H1 (cell line): Measurements from ENCODE around the gene ORAI1. TPM values are rescaled to one million over a fixed set of nuclear protein-coding genes. Genes with fewer than 3 reads are reported as not detected.

ENCODE experiments used
- CTCF ChIA-PET: fragments of 300-600 bp; sonication (Branson Sonifier 250); formaldehyde crosslinking; loops from one replicate; lab custom pipeline; 2021; ENCODE audit not compliant: partially characterized antibody; lab: Charles Lee
- POLR2A ChIA-PET: fragments of 300-600 bp; sonication (Branson Sonifier 250); formaldehyde crosslinking; loops from one replicate; lab custom pipeline; 2021; ENCODE audit warnings: inconsistent platforms; ENCODE audit not compliant: partially characterized antibody; lab: Charles Lee
- DNase-seq, 2 experiments: peaks; one replicate each; pipeline versions ENCODE4 v3.0.0 to v3.0.0-alpha.2; 2010 to 2022; ENCODE audit warnings: low spot score in 2 of 2, low read depth in 1 of 2, mixed read lengths in 1 of 2
- FAIRE-seq: peaks from 2 replicates; lab custom pipeline; 2011; peaks lifted over from hg19 to GRCh38; lab: Jason Lieb, UNC
- H2AFZ ChIP-seq: 2 replicates; pipeline ENCODE4 v1.8.1; 2012; ENCODE audit warnings: low read length, inconsistent platforms
- H2AK5ac ChIP-seq: 2 replicates; pipeline ENCODE4 v1.6.1; 2013; ENCODE audit warnings: low read depth, low read length
- H2BK120ac ChIP-seq: replicated peaks from 2 replicates; pipeline ENCODE3; 2013; ENCODE audit warnings: low read depth, low read length, inconsistent platforms
- H2BK12ac ChIP-seq: 2 replicates; pipeline ENCODE4 v1.6.1; 2013; ENCODE audit warnings: low read depth, low read length
- H2BK15ac ChIP-seq: 2 replicates; pipeline ENCODE4 v1.6.1; 2013; ENCODE audit warnings: low read length
- H2BK20ac ChIP-seq: 2 replicates; pipeline ENCODE4 v1.6.1; 2013; ENCODE audit warnings: low read length
- H2BK5ac ChIP-seq: 2 replicates; pipeline ENCODE4 v1.6.1; 2013; ENCODE audit warnings: low read depth, low read length
- H3K14ac ChIP-seq: 2 replicates; pipeline ENCODE4 v1.6.1; 2013; ENCODE audit warnings: inconsistent platforms; ENCODE audit not compliant: insufficient read length
- H3K18ac ChIP-seq: 2 replicates; pipeline ENCODE4 v1.6.1; 2013; ENCODE audit warnings: low read length; ENCODE audit errors: extremely low read depth
- H3K23ac ChIP-seq: 2 replicates; pipeline ENCODE4 v1.6.1; 2013; ENCODE audit warnings: inconsistent platforms; ENCODE audit not compliant: insufficient read length
- H3K23me2 ChIP-seq: 2 replicates; pipeline ENCODE4 v1.6.1; 2013; ENCODE audit warnings: low read depth, low read length
- H3K27ac ChIP-seq: 2 replicates; pipeline ENCODE4 v1.6.1; 2011; ENCODE audit warnings: low read depth, low read length, inconsistent platforms
- H3K27me3 ChIP-seq, 4 experiments: replicated peaks in 1 of 4; 1 replicate in 1 of 4; 2 replicates in 3 of 4; pipeline versions ENCODE4 v1.6.1 to v1.8.1; 2011 to 2013; ENCODE audit warnings: low read length in 3 of 4, mild to moderate bottlenecking in 3 of 4, inconsistent platforms in 2 of 4, mixed read lengths in 2 of 4, moderate library complexity in 1 of 4; ENCODE audit not compliant: control insufficient read depth in 3 of 4, insufficient read depth in 3 of 4; ENCODE audit errors: extremely low read depth in 1 of 4
- H3K36me3 ChIP-seq, 4 experiments: 2 replicates each; pipeline versions ENCODE4 v1.6.1 to v1.8.1; 2011 to 2013; ENCODE audit warnings: mild to moderate bottlenecking in 4 of 4, low read length in 3 of 4, moderate library complexity in 2 of 4, control low read depth in 1 of 4, inconsistent platforms in 1 of 4; ENCODE audit not compliant: insufficient read depth in 4 of 4, control insufficient read depth in 2 of 4
- H3K4ac ChIP-seq: replicated peaks from 2 replicates; pipeline ENCODE3; 2013; ENCODE audit warnings: low read length, low read depth, mixed read lengths, inconsistent platforms; ENCODE audit not compliant: insufficient read length
- H3K4me1 ChIP-seq, 4 experiments: replicated peaks in 1 of 4; 1 replicate in 1 of 4; 2 replicates in 3 of 4; pipeline versions ENCODE4 v1.6.1 to v1.8.1; 2011 to 2013; ENCODE audit warnings: low read length in 3 of 4, inconsistent platforms in 2 of 4, mixed read lengths in 1 of 4; ENCODE audit not compliant: insufficient read depth in 4 of 4, control insufficient read depth in 3 of 4
- H3K4me2 ChIP-seq, 2 experiments: 2 replicates each; pipeline versions ENCODE4 v1.6.1 to v1.8.1; 2011 to 2013; ENCODE audit warnings: low read depth in 2 of 2, low read length in 2 of 2, control low read depth in 1 of 2, inconsistent platforms in 1 of 2, mild to moderate bottlenecking in 1 of 2; ENCODE audit not compliant: insufficient read depth in 1 of 2
- H3K4me3 ChIP-seq, 4 experiments: fragments of 200-600, 300-600 bp in 1 of 4; sonication (generic), shearing (Covaris generic), sonication (Bioruptor Twin) in 1 of 4; 2 replicates each; pipeline versions ENCODE4 v1.5.1 to v1.8.1; 2011 to 2016; ENCODE audit warnings: low read length in 4 of 4, low read depth in 3 of 4, control low read depth in 2 of 4, inconsistent platforms in 2 of 4, mild to moderate bottlenecking in 2 of 4, mixed read lengths in 1 of 4, moderate library complexity in 1 of 4; ENCODE audit not compliant: insufficient read depth in 2 of 4; ENCODE audit errors: extremely low read depth in 1 of 4
- H3K56ac ChIP-seq: replicated peaks from 2 replicates; pipeline ENCODE3; 2013; ENCODE audit warnings: low read depth, mild to moderate bottlenecking, mixed read lengths, low read length, inconsistent platforms; ENCODE audit not compliant: insufficient read length
- H3K79me1 ChIP-seq: 2 replicates; pipeline ENCODE4 v1.6.1; 2013; ENCODE audit warnings: low read depth, low read length, control low read depth
- H3K79me2 ChIP-seq, 2 experiments: 2 replicates each; pipeline versions ENCODE4 v1.6.1 to v1.8.1; 2012 to 2013; ENCODE audit warnings: low read length in 2 of 2, mild to moderate bottlenecking in 2 of 2, inconsistent platforms in 1 of 2; ENCODE audit not compliant: insufficient read depth in 2 of 2, control insufficient read depth in 1 of 2
- H3K9ac ChIP-seq, 4 experiments: replicated peaks in 1 of 4; 1 replicate in 1 of 4; 2 replicates in 3 of 4; pipeline versions ENCODE4 v1.6.1 to v1.8.1; 2011 to 2013; ENCODE audit warnings: low read depth in 3 of 4, low read length in 3 of 4, control low read depth in 2 of 4, mild to moderate bottlenecking in 2 of 4, moderate library complexity in 2 of 4, inconsistent platforms in 1 of 4; ENCODE audit errors: extremely low read depth in 1 of 4
- H3K9me3 ChIP-seq, 2 experiments: 2 replicates each; pipeline versions ENCODE4 v1.6.1 to v1.8.1; 2012 to 2013; ENCODE audit warnings: mild to moderate bottlenecking in 2 of 2, moderate library complexity in 2 of 2, control low read depth in 1 of 2, inconsistent platforms in 1 of 2, low read depth in 1 of 2, low read length in 1 of 2, mixed read lengths in 1 of 2; ENCODE audit not compliant: insufficient read depth in 2 of 2
- H4K20me1 ChIP-seq, 2 experiments: replicated peaks in 1 of 2; 2 replicates each; pipeline versions ENCODE3 to v1.8.1; 2011 to 2013; ENCODE audit warnings: inconsistent platforms in 2 of 2, low read length in 2 of 2, mild to moderate bottlenecking in 1 of 2; ENCODE audit not compliant: insufficient read depth in 2 of 2, control insufficient read depth in 1 of 2
- H4K5ac ChIP-seq: 2 replicates; pipeline ENCODE4 v1.6.1; 2013; ENCODE audit warnings: low read length, low read depth, mixed read lengths, inconsistent platforms; ENCODE audit not compliant: insufficient read length
- H4K8ac ChIP-seq: 2 replicates; pipeline ENCODE4 v1.8.0; 2013; ENCODE audit warnings: mild to moderate bottlenecking, moderate library complexity, low read length, inconsistent platforms; ENCODE audit not compliant: insufficient read depth; ENCODE audit errors: extremely low read depth
- H4K91ac ChIP-seq: replicated peaks from 2 replicates; pipeline ENCODE3; 2013; ENCODE audit warnings: low read length, mixed read lengths, inconsistent platforms; ENCODE audit not compliant: insufficient read length
- POLR2A ChIP-seq, 2 experiments: IDR thresholded peaks; 1 replicate in 1 of 2; 2 replicates in 1 of 2; pipeline ENCODE4 v1.6.1; 2011; ENCODE audit warnings: low read depth in 2 of 2, low read length in 2 of 2, mild to moderate bottlenecking in 2 of 2; ENCODE audit errors: control extremely low read depth in 1 of 2
- WGBS, 2 experiments: shearing (Covaris generic) in 1 of 2; methylation state at CpG; one replicate each; pipeline versions ENCODE4 v1.1.6 to v1.1.7; 2013 to 2015; ENCODE audit warnings: low lambda C conversion rate in 2 of 2, mixed read lengths in 2 of 2, inconsistent platforms in 1 of 2, low coverage in 1 of 2, missing lambda C conversion rate in 1 of 2; ENCODE audit not compliant: insufficient replicate concordance in 2 of 2, insufficient coverage in 1 of 2, insufficient read length in 1 of 2; ENCODE audit errors: extremely low coverage in 1 of 2, missing lambda C conversion rate in 1 of 2; 5-methylcytosine and 5-hydroxymethylcytosine counted together
- polyA plus RNA-seq, 7 experiments: library from polyadenylated mRNA; depleted of rRNA in 3 of 7; stranded (reverse) in 5 of 7; unstranded in 2 of 7; fragments of >200 nt in 5 of 7; fragments of 200-250 nt in 2 of 7; gene quantifications; 1 replicate in 5 of 7; 2 replicates in 1 of 7; 4 replicates in 1 of 7; pipeline versions ENCODE4 v1.2.1 to v1.2.3, GENCODE V29; 2011 to 2013; ENCODE audit warnings: missing spikeins in 2 of 7, mixed read lengths in 2 of 7
- total RNA-seq: library from RNA; stranded (reverse); fragmentation: NEBNext Ultra II Directional; extraction: Animal tissue kit (Norgen Biotek cat#: 25700); gene quantifications from 2 replicates; pipeline ENCODE4 v1.2.1, GENCODE V29; 2021

ORAI1 gene
- total and polyA plus RNA-seq, 2 of the 8 experiments (the other 6 are each of a cell fraction or from before 2014, with no cell fraction given): 29.9 to 71.5 TPM

GRCh38 chr12:121678716-121679300 lies 52.5 kb downstream of the ORAI1 start:
- TF ChIP-seq POLR2A (IDR thresholded peaks at IDR 0.05; ENCODE audit: control extremely low read depth in 1 of 2, low read depth in 2 of 2, low read length in 2 of 2): no peak
- TF ChIP-seq, all 59 proteins: peak for 0
- peak overlapping the region; percentile 85; the same call in 1 of the 2 replicates for H3K18ac ChIP-seq
- no peak overlapping the region for H2BK120ac ChIP-seq
- H3K27ac ChIP-seq: no peak overlapping the region
- 76% methylated on average over 9 of the region's 9 CpGs; no CpG with 5 or more reads in 1 of the 2 experiments for WGBS, 2 experiments
- H2BK20ac ChIP-seq: no peak overlapping the region
- H2BK5ac ChIP-seq: 0 out of 2 replicates have a peak overlapping the region, but pooled peaks have one; percentile 7
- H4K5ac ChIP-seq: peak overlapping the region; percentile 38
- H3K4me2 ChIP-seq: no peak overlapping the region; a peak in 1 of 4 replicates
- POLR2A ChIA-PET: interaction anchor here (0.5 to 2.6 kb wide), 7 partner anchors 10 to 134 kb away, joined by 3 to 10 read pairs (median 3); partner anchors contain the start of gene MORN3
- peak overlapping the region; percentile 28 for H4K8ac ChIP-seq
- no peak overlapping the region for H3K56ac ChIP-seq
- no peak overlapping the region for H3K14ac ChIP-seq
- no peak for DNase-seq
- H3K79me1 ChIP-seq: no peaks in the 10 kb centered on the region
- no peak overlapping the region for H4K91ac ChIP-seq
- no peaks in the 10 kb centered on the region for H3K9me3 ChIP-seq
- no peak overlapping the region for H3K4ac ChIP-seq
- H3K9ac ChIP-seq: no peak overlapping the region
- CTCF ChIA-PET: interaction anchor here (0.6 to 4.6 kb wide), 10 partner anchors 18 to 236 kb away, joined by 3 to 41 read pairs (median 4); no protein-coding TSS in a partner anchor
- H3K27me3 ChIP-seq: no peaks in the 10 kb centered on the region
- 0 out of 2 replicates have a peak overlapping the region, but pooled peaks have one; percentile 30 for H2BK12ac ChIP-seq
- no peaks in the 10 kb centered on the region for H3K79me2 ChIP-seq
- no peaks in the 10 kb centered on the region for H3K23me2 ChIP-seq
- no peaks in the 10 kb centered on the region for H4K20me1 ChIP-seq
- no peak for FAIRE-seq
- no peak overlapping the region for H2AK5ac ChIP-seq
- peak overlapping the region; percentile 60 for H2AFZ ChIP-seq
- no peaks in the 10 kb centered on the region for H3K36me3 ChIP-seq
- peaks cover 0 to 4% (median 0%) of the 10 kb centered on the region in 4 experiments; a peak in 4 of 7 replicates for H3K4me1 ChIP-seq
- H3K4me3 ChIP-seq: no peak overlapping the region
- no peak overlapping the region for H3K23ac ChIP-seq
- no peak overlapping the region for H2BK15ac ChIP-seq
